HepG2 (cell line): ENCODE data around the gene SLC4A2. TPM values are rescaled to one million over a fixed set of nuclear protein-coding genes. Genes with fewer than 3 reads are reported as not detected.
"Not testable (repeated sequence)": the region's sequence is repeated elsewhere in the genome, so short reads cannot be mapped to it uniquely, and the experiment has no call there.

Experiments
- ATAC-seq: fragments of 200-7000 bp; cut with Tn5 transposase; 3 replicates; pipeline ENCODE4 v1.9.1; 2020; ENCODE audit warnings: mild to moderate bottlenecking, moderate library complexity
- BruUV-seq: library from RNA; stranded (reverse); fragments of 400-500 nt; replicated peaks from 2 replicates; lab custom pipeline; 2021; lab: Mats Ljungman, UMichigan
- CTCF ChIA-PET: fragments of 300-600 bp; formaldehyde crosslinking; extraction: SDS; loops from one replicate; lab custom pipeline; 2021; ENCODE audit warnings: low total read pairs, inconsistent platforms, low intra/inter-chr PET ratio; lab: Yijun Ruan, JAX
- POLR2A ChIA-PET: fragments of 350-600 bp; sonication (Branson Sonifier 250); formaldehyde crosslinking; loops from one replicate; lab custom pipeline; 2020; ENCODE audit warnings: antibody characterized with exemption, inconsistent platforms; lab: Yijun Ruan, JAX
- DNase-seq: peaks from one replicate; pipeline ENCODE4 v3.0.0-alpha.2; 2015; ENCODE audit warnings: low spot score
- FAIRE-seq: peaks from 3 replicates; lab custom pipeline; 2011; peaks lifted over from hg19 to GRCh38; lab: Jason Lieb, UNC
- H2AFZ ChIP-seq: one replicate; pipeline ENCODE4 v1.6.1; 2011; ENCODE audit warnings: low read length, inconsistent platforms
- H3K27ac ChIP-seq: fragments of 300-600 bp; 3 replicates; pipeline ENCODE4 v1.8.0; 2011; ENCODE audit warnings: mixed run types, mild to moderate bottlenecking, mixed read lengths, low read length, inconsistent platforms; ENCODE audit not compliant: insufficient read depth; ENCODE audit errors: extremely low read length
- H3K27me3 ChIP-seq, 2 experiments: fragments of 200-600 bp in 1 of 2; 2 replicates in 1 of 2; 3 replicates in 1 of 2; pipeline versions ENCODE4 v1.6.0 to v1.8.0; 2011; ENCODE audit warnings: low read length in 2 of 2, mild to moderate bottlenecking in 2 of 2, moderate library complexity in 2 of 2, inconsistent platforms in 1 of 2; ENCODE audit not compliant: insufficient read depth in 2 of 2, control insufficient read depth in 1 of 2
- H3K36me3 ChIP-seq, 2 experiments: fragments of 200-600 bp in 1 of 2; replicated peaks in 1 of 2; 2 replicates in 1 of 2; 3 replicates in 1 of 2; pipeline versions ENCODE4 v1.5.1 to v1.8.0; 2011; ENCODE audit warnings: low read length in 2 of 2, inconsistent platforms in 1 of 2; ENCODE audit not compliant: insufficient read depth in 2 of 2, control insufficient read depth in 1 of 2
- H3K4me1 ChIP-seq: 2 replicates; pipeline ENCODE4 v1.5.1; 2012; ENCODE audit warnings: low read length, inconsistent platforms; ENCODE audit not compliant: insufficient read depth
- H3K4me2 ChIP-seq: 2 replicates; pipeline ENCODE4 v1.6.0; 2011; ENCODE audit warnings: low read depth, low read length, inconsistent platforms
- H3K4me3 ChIP-seq, 3 experiments: fragments of 200-600 bp in 1 of 3; sonication (generic), shearing (Covaris generic) in 1 of 3; replicated peaks in 1 of 3; 2 replicates each; pipeline ENCODE4 v1.5.1; 2011 to 2016; ENCODE audit warnings: low read length in 3 of 3, inconsistent platforms in 2 of 3, low read depth in 2 of 3, mild to moderate bottlenecking in 2 of 3, control low read depth in 1 of 3, mixed read lengths in 1 of 3; ENCODE audit not compliant: insufficient read depth in 1 of 3
- H3K79me2 ChIP-seq: one replicate; pipeline ENCODE4 v1.6.1; 2011; ENCODE audit warnings: low read length, inconsistent platforms; ENCODE audit not compliant: insufficient read depth
- H3K9ac ChIP-seq: 2 replicates; pipeline ENCODE4 v1.6.0; 2011; ENCODE audit warnings: mild to moderate bottlenecking, low read depth, low read length, inconsistent platforms; ENCODE audit not compliant: insufficient read depth
- H3K9me3 ChIP-seq: 2 replicates; pipeline ENCODE4 v1.5.1; 2012; ENCODE audit warnings: mild to moderate bottlenecking, low read length
- H4K20me1 ChIP-seq: 2 replicates; pipeline ENCODE4 v1.6.0; 2011; ENCODE audit warnings: inconsistent platforms, mild to moderate bottlenecking, low read length, moderate library complexity; ENCODE audit not compliant: insufficient read depth
- PAXIP1 ChIP-seq: sonication (generic); formaldehyde crosslinking; conservative IDR thresholded peaks from 2 replicates; pipeline ENCODE4 v1.4.0; 2020; ENCODE audit warnings: mild to moderate bottlenecking, missing genetic modification reagents, moderate library complexity
- WGBS: methylation state at CpG from one replicate; pipeline ENCODE4 v1.1.6; 2017; ENCODE audit warnings: low lambda C conversion rate; 5-methylcytosine and 5-hydroxymethylcytosine counted together
- in situ Hi-C: cut with HindIII; loops from 2 replicates; pipeline ENCODE4 v1.10.0; 2017; ENCODE audit warnings: low pct_unique_long_range_greater_than_20kb; ENCODE audit not compliant: extremely low pct_ligation_motif_present
- intact Hi-C: fragments of 100-400 bp; cut with micrococcal nuclease; formaldehyde crosslinking; loops from one replicate; pipeline ENCODE4 v1.10.0; 2022; ENCODE audit not compliant: unreplicated experiment
- polyA plus RNA-seq, 8 experiments: library from polyadenylated mRNA; depleted of rRNA in 3 of 8; stranded (reverse) in 7 of 8; unstranded in 1 of 8; fragments of >200 nt; fragmentation: Illumina TruSeq in 4 of 8; extraction: Trizol in 4 of 8; gene quantifications; 2 replicates each; pipeline versions ENCODE4 v1.2.1 to v1.2.3, GENCODE V29; 2011 to 2016; ENCODE audit warnings: low read depth in 4 of 8, missing spikeins in 1 of 8, mixed read lengths in 1 of 8; ENCODE audit not compliant: insufficient read depth in 1 of 8
- total RNA-seq, 5 experiments: library from RNA; depleted of rRNA; stranded (reverse); fragments of >200 nt; fragmentation: Illumina TruSeq; extraction: Trizol; gene quantifications; 2 replicates each; pipeline ENCODE4 v1.2.3, GENCODE V29; 2016; ENCODE audit warnings: low read depth in 1 of 5

SLC4A2 gene
- total and polyA plus RNA-seq, 2 of the 13 experiments (the other 11 are each of a cell fraction or from before 2014, with no cell fraction given), result 51.9 to 73.4 TPM

GRCh38 chr7:151027728-151028130 is 31.7 kb upstream of the SLC4A2 start:
- ChIA-PET CTCF (interaction anchor here (0.9 kb wide), 2 partner anchors 28 to 52 kb away, joined by 3 read pairs; partner anchors contain the start of gene FASTK), POLR2A (interaction anchor here (1.0 to 2.1 kb wide), 15 partner anchors 8 to 659 kb away, joined by 3 to 35 read pairs (median 4); partner anchors contain the start of genes FASTK, NUB1, REPIN1 and TMUB1)
- Histone ChIP-seq H3K9ac (peak overlapping the region; percentile 33; the same call in 1 of the 2 replicates), H3K4me3 (peak overlapping the region; percentile 31 to 88 (median 49); a peak in 5 of 6 replicates), H3K27me3 (peaks cover 10 to 35% of the 10 kb centered on the region in 2 experiments; a peak in 4 of 5 replicates), H3K4me2 (peak overlapping the region; percentile 92), H3K4me1 (peaks cover 29% of the 10 kb centered on the region)
- H2AFZ ChIP-seq, BruUV-seq, H4K20me1 ChIP-seq, H3K27ac ChIP-seq, H3K79me2 ChIP-seq, H3K36me3 ChIP-seq, H3K9me3 ChIP-seq, ATAC-seq, FAIRE-seq, in situ Hi-C loops, DNase-seq: not testable (repeated sequence)
- 4% methylated on average over 16 of the region's 16 CpGs for WGBS
- TF ChIP-seq PAXIP1, result 0 out of 2 replicates have a peak, but pooled peaks have one; percentile 4
- intact Hi-C loops, result loop anchor here (1.0 to 10.0 kb wide), 3 partner anchors 31 to 1413 kb away; no protein-coding TSS in a partner anchor
